Measurements from ENCODE around the gene NMRK1.
A peak's percentile ranks its signal among the peaks of the same experiment; 100 is the strongest.

NMRK1 gene

DNA sequence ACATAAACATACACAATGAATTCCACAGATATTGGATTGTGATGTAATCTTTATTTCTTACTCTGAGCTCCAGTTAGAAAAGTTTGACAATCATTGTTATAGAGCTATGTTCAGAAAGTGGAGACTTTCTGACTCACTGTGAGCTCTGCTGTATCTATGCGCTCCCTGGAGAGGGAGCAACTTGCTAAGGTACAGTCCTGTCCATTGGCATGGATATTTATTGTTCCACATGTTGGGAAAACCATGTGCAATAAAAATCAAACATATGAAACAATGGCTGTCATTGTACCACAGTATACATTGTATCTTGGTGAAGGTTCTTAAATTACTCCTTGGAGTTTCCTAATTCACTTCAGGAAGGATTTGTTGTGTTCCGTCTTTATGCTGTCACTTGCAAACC, 26.8 kb downstream of the NMRK1 start:
- ATAC-seq (no peak), DNase-seq (no peak)
- Mint-ChIP-seq H3K4me3 (no peak overlapping the region), H3K9me3 (no peaks in the 10 kb centered on the region), H3K36me3 (ENCODE audit: low read depth) (peaks cover 7% of the 10 kb centered on the region), H3K27ac (no peak overlapping the region), H3K4me1 (no peaks in the 10 kb centered on the region), H3K27me3 (no peaks in the 10 kb centered on the region)

DNA sequence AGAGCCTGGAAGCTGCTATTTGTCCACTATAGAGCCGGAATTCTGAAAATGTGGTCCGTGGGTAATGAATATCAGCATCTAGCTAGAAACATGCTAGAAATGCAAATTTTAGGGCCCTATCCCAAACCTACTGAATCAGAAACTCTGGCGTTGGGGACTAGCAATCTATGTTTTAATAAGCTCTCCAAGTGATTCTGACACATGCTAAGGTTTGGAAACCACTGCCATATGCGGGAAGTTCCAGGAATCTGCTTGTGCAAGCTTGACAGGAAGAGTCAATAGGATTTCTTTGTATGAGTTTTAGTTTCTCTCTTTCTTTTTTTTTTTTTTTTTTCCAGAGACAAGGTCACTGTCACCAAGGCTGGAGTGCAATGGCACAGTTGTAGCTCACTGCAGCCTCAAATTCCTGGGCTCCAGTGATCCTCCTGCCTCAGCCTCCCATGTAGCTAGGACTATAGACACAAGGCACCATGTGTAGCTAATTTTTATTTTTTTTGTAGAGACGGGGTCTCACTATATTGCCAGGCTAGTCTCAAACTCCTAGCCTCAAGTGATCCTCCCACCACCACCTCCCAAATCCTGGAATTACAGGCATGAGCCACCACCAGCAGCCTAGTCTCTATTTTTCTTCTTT, 33.5 kb downstream of the NMRK1 start:
- Mint-ChIP-seq H3K4me1 (no peaks in the 10 kb centered on the region), H3K27me3 (no peaks in the 10 kb centered on the region), H3K27ac (no peak overlapping the region), H3K4me3 (no peak overlapping the region), H3K9me3 (no peaks in the 10 kb centered on the region), H3K36me3 (ENCODE audit: low read depth) (peaks cover under 1% of the 10 kb centered on the region)
- DNase-seq (no peak), ATAC-seq (no peak)

DNA sequence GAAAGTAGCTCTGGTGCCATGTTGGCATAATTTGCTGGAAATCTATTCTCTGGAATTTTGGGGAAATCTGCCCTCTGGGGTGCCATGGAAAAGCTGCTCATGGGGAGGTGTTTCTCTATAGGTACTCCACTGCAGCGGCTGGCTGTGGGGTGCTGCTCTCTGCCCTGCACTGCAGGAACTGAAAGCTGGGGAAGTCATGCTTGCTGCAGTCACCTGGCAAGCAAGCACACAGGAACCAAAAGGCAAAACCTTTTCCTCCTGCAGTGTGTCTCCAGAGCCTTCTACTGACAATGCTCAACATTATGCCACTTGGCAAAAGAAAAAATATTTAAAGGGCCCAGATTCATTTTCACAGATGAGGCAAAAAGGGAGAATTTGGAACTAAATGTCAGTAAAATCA, 34.1 kb downstream of the NMRK1 start:
- ATAC-seq (no peak), DNase-seq (no peak)
- Mint-ChIP-seq H3K4me1 (no peaks in the 10 kb centered on the region), H3K27me3 (no peaks in the 10 kb centered on the region), H3K9me3 (no peaks in the 10 kb centered on the region), H3K36me3 (ENCODE audit: low read depth) (no peaks in the 10 kb centered on the region), H3K27ac (no peak overlapping the region), H3K4me3 (no peak overlapping the region)

DNA sequence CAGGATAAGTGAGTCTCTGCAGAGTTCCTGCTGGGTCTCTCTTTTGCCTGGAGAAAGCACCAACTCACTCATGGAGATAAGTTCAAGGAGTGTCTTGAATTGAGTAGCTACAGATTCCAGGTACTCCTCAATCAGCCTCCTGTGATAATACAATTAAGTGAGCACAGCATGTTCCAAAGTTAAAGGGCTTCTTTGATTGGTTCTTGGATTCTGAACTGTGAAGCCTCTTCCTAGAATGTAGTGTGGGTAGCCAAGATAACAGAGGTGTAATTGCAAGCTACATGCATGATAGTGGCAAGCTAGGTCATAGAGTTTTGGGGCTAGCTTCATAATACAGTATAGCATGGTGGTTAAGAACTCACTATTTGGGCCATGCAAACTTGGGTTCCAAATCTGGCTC, 36.7 kb downstream of the NMRK1 start:
- Mint-ChIP-seq H3K4me3 (no peak overlapping the region), H3K36me3 (ENCODE audit: low read depth) (no peaks in the 10 kb centered on the region), H3K4me1 (no peaks in the 10 kb centered on the region), H3K27ac (no peak overlapping the region), H3K27me3 (no peaks in the 10 kb centered on the region), H3K9me3 (no peaks in the 10 kb centered on the region)
- ATAC-seq (no peak), DNase-seq (no peak)

DNA sequence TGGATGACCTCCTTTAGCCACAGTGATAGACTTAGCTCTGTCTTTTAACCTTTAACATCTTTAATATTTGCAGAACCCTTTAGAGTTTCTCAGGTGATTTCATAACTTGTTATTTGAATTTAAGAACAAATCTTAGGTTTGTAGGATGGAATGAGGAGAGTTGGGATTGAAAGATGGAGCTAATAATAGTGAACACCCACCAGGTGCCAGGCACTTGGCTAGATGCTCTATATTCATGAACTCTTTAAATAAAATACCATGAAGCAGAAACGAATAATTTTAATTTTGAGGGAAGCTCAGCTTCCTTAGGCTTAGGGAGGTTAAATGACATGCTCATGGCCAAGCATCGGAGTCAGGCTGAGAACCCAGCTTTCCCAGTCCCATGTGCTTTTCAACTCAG, 40.4 kb downstream of the NMRK1 start:
- Mint-ChIP-seq H3K9me3 (no peaks in the 10 kb centered on the region), H3K36me3 (ENCODE audit: low read depth) (no peaks in the 10 kb centered on the region), H3K4me1 (no peaks in the 10 kb centered on the region), H3K27ac (no peak overlapping the region), H3K4me3 (no peak overlapping the region), H3K27me3 (peaks cover 4% of the 10 kb centered on the region)
- no peak for DNase-seq
- no peak for ATAC-seq

DNA sequence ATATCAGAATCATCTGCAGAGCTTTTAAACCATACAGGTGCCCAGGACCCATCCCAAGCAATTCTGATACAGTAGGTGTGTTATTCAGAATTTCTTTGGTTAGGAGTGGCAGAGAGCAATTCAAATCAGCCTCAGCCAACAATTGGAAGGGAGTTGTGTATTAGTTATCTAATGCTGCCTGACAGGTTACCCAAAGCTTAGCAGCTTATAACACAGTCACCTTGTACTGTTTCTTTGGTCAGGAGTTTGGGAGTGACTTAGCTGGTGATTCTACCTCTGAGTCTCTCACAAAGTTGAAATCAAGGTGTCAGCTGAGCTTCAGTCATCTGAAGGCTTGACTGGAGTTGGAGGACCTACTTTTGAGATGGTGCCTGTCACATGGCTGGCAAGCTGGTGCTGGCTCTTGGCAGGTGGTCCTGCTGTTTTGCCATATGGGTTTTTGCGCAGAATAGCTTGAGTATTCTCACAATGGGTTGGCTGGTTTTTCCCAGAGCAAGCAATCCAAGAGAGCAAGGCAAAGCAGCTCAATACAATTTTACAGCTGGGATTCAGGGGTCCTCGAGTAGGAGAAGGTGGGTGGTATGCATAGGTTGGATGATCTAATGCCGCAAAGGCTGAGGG, 41.1 kb downstream of the NMRK1 start:
- no peak for ATAC-seq
- DNase-seq, result no peak
- no peaks in the 10 kb centered on the region for H3K9me3 Mint-ChIP-seq
- H3K36me3 Mint-ChIP-seq (ENCODE audit: low read depth), result no peaks in the 10 kb centered on the region
- H3K4me3 Mint-ChIP-seq, result no peak overlapping the region
- H3K4me1 Mint-ChIP-seq, result no peaks in the 10 kb centered on the region
- H3K27ac Mint-ChIP-seq, result no peak overlapping the region
- peaks cover 4% of the 10 kb centered on the region for H3K27me3 Mint-ChIP-seq

DNA sequence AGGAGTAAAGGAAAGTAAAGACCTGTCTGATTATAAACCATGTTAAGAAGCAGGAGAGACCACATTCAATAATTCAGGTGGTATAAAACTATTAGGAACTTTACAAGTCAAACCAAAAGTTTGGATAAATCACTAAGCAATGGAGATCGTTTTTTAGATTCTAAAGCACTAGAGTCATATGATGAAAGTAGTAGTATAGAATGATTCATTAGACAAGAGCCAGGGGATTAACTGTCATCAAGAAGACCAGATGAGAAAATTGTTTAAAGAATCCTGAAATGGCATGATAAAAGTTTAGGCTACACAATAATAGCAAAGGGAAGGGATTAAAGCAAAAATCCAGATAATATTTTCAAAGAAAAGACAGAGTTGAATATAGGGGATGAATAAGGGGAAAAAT, 46.9 kb downstream of the NMRK1 start:
- Mint-ChIP-seq H3K27me3 (peaks cover 6% of the 10 kb centered on the region), H3K9me3 (no peaks in the 10 kb centered on the region), H3K36me3 (ENCODE audit: low read depth) (no peaks in the 10 kb centered on the region), H3K4me1 (peaks cover 5% of the 10 kb centered on the region), H3K27ac (no peak overlapping the region), H3K4me3 (no peak overlapping the region)
- ATAC-seq (no peak), DNase-seq (no peak)

DNA sequence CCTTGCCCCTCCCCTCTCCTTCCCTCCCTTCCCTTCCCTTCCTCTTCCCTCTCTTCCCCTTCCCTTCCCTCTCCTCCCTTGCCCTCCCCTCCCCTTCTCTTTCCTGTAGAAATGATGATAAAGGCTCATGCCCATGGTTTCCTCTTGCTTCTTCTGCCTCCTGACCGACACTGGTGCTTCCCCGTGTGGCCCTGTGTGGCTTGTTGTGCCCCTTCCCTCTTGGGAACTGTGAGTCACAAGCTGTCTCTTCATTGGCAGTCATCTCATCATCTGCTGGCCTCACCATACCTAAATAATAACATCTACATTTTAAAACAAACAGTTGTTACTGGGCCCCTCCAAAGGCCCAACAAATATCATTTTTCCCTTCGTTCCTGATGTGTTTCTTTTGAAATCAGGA, 48.2 kb downstream of the NMRK1 start:
- Mint-ChIP-seq H3K9me3 (no peaks in the 10 kb centered on the region), H3K4me3 (no peak overlapping the region)

DNA sequence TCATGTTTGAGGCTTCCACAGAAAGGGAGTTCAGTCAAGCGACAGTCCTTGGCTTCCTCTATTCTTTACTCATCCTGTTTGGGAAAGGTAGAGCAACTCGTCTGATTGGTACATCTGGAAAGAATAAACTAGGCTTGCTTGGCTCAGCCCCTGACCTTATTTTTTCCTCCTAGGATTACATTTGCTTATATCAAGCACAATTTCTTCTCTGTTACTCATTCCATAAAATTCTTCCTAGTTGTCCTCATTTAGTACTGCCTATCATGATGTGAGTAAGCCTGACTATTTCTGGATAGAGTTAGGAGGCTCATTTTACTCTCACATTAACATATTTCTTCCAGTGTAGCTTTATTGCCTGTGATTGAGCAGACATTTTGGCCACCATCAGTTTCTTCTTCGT, 48.9 kb downstream of the NMRK1 start:
- ATAC-seq (no peak), DNase-seq (no peak)
- no peaks in the 10 kb centered on the region for H3K36me3 Mint-ChIP-seq (ENCODE audit: low read depth)
- H3K4me1 Mint-ChIP-seq, result peaks cover 5% of the 10 kb centered on the region
- no peak overlapping the region for H3K27ac Mint-ChIP-seq
- H3K9me3 Mint-ChIP-seq, result no peaks in the 10 kb centered on the region
- H3K4me3 Mint-ChIP-seq, result no peak overlapping the region
- H3K27me3 Mint-ChIP-seq, result peaks cover 6% of the 10 kb centered on the region

More for the DNA sequence above, 48.2 kb downstream of the NMRK1 start:
- peaks cover 5% of the 10 kb centered on the region for H3K4me1 Mint-ChIP-seq
- H3K27me3 Mint-ChIP-seq, result peaks cover 6% of the 10 kb centered on the region
- no peak overlapping the region for H3K27ac Mint-ChIP-seq
- peak; percentile 12 for DNase-seq
- no peaks in the 10 kb centered on the region for H3K36me3 Mint-ChIP-seq (ENCODE audit: low read depth)
- peak; percentile 81 for ATAC-seq

DNA sequence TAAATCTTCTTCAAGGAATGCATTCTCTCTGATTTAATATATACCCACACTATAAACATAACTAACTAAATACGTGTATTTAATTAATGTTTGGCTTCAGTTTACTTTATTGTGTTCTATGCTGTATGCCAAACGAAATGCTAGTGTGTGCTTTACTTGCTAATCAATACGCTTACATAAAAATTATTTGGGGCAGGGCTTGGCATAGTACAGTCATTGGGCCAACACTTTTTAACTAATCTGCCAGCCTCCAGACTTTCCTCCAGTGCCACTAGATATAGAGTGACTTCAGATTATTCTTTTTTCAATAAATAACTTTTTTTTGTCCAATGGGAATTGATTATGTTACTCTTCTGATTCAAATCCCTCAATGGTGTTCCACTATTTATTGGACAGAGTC, 51.2 kb downstream of the NMRK1 start:
- no peaks in the 10 kb centered on the region for H3K9me3 Mint-ChIP-seq
- DNase-seq, result no peak
- no peak for ATAC-seq
- H3K36me3 Mint-ChIP-seq (ENCODE audit: low read depth), result no peaks in the 10 kb centered on the region
- peaks cover 3% of the 10 kb centered on the region for H3K27me3 Mint-ChIP-seq
- no peak overlapping the region for H3K4me3 Mint-ChIP-seq
- H3K27ac Mint-ChIP-seq, result no peak overlapping the region
- peaks cover 5% of the 10 kb centered on the region for H3K4me1 Mint-ChIP-seq

DNA sequence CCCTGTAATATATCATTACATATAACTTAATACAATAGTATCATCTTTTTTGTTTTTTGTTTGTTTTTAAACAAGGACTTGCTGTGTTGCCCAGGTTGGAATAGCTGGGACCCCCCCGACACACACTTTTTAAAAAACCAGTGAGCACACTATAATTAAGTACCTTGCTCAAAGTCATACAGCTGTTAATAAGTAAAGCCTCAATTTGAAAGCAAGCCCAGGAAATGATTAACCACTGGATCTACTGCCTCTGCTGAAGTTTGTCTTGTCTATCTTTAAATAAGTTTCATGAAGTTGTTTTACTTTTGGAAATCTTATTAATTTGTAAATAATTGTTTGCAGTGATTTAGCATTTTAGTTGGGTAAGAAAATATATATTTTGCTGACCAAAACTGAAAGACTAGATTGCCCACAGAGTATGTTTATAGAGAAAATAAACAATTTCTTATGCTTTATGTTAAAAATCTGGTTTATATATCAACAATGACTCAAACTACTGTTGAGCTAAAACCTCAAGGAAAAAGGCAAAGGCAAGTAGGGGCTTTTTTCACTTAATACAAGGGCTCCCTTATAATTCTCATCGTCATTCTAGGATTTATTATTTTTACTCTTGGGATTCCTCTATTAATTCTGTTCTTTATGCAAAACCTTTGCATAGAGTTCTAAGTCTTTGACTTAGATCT, 54.0 kb downstream of the NMRK1 start:
- no peak overlapping the region for H3K4me3 Mint-ChIP-seq
- H3K27me3 Mint-ChIP-seq, result peaks cover 3% of the 10 kb centered on the region
- no peaks in the 10 kb centered on the region for H3K4me1 Mint-ChIP-seq
- H3K27ac Mint-ChIP-seq, result no peak overlapping the region
- H3K36me3 Mint-ChIP-seq (ENCODE audit: low read depth), result no peaks in the 10 kb centered on the region
- DNase-seq, result no peak
- no peak for ATAC-seq
- no peaks in the 10 kb centered on the region for H3K9me3 Mint-ChIP-seq

DNA sequence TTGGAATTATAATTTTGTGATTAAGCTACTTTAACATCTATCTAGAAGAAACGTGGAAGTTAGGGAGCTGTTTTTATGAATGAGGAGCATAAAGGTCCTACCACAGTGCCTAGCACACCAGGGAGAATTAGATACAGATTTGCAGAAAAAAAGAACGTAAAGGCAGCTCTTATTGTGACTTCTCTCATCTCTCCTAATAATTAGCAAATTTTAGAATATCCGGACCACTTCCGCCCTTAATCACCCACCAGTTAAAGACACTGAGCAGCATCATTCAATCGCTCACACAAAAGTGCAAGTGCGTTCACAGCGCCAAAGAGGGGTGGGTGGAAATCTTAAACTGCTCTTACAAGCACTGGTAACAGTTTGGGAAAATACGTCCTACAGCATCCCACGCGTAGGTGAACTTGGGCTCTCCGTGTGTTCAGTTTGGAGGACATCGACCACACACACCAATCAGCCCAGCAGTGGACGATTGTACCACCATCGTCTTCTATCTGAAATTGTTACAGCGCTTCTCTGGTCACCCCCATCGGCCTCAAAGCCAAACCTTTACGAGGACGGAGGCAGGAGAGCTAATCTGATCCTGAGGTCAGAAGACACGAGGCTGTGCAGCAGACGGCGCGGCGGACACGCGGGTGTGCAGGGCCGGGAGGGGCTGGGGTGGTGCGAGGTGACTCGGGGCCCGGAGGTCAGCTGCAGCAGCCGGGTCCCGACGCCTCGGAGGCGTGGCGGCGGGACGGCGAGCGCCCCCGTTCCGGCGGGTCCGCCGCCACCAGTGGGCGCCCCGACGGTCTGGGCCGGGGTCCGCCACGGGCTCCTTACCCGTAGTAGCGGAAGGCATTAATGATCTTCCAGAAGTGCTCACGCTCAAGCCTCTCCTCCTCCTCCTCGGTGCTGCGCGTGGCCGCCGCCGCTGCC, 60.5 kb downstream of the NMRK1 start:
- H3K4me1 Mint-ChIP-seq, result peaks cover 48% of the 10 kb centered on the region

DNA sequence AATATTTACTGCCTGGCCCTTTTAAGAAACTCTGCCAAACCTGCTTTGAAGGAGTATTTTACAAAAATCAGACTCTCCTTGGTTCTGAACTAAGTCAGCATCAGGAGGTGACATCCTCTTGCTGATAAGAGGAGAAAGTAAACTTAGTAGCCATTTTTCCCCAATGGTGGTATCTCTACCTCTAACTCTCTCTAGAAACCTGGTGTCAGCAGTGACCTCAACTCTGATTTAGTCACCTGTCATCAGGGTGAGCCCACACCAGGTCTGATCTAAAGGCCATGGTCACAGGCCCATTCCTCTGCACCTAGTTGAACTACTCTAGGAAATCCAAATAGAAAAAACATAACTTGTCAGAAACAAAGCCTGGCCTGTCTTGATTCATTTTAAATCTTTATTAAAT, 64.1 kb downstream of the NMRK1 start:
- Mint-ChIP-seq H3K4me1 (peaks cover 67% of the 10 kb centered on the region), H3K27me3 (peaks cover 2% of the 10 kb centered on the region), H3K36me3 (ENCODE audit: low read depth) (peaks cover 32% of the 10 kb centered on the region), H3K27ac (peak overlapping the region; percentile 27), H3K9me3 (peaks cover 7% of the 10 kb centered on the region), H3K4me3 (no peak overlapping the region)
- ATAC-seq, result no peak
- no peak for DNase-seq

More for the DNA sequence above, 60.5 kb downstream of the NMRK1 start:
- peak overlapping the region; percentile 97 for H3K4me3 Mint-ChIP-seq
- peak; percentile 63 for ATAC-seq
- H3K36me3 Mint-ChIP-seq (ENCODE audit: low read depth), result peaks cover 11% of the 10 kb centered on the region
- DNase-seq, result peak; percentile 66
- peaks cover 2% of the 10 kb centered on the region for H3K27me3 Mint-ChIP-seq
- H3K9me3 Mint-ChIP-seq, result no peaks in the 10 kb centered on the region
- H3K27ac Mint-ChIP-seq, result peak overlapping the region; percentile 99

DNA sequence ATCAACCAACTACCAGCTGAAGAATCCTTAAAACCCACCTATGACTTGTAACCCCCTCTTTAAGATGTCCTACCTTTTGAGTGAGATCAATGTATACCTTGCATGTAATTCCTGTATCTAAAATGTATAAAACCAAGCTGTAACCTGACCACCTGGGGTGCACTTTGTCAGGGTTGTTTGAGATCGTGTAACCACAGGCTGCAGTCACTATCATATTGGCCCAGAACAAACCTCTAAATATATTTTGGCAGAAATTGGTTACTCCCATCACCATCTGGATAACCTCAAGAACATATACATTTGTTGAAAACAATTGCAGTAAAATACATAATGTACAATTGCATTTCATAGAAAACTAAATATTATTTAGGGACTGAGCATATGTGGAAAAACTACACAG, 68.3 kb downstream of the NMRK1 start:
- peaks cover 36% of the 10 kb centered on the region for H3K4me1 Mint-ChIP-seq
- H3K4me3 Mint-ChIP-seq, result no peak overlapping the region
- H3K9me3 Mint-ChIP-seq, result peaks cover 7% of the 10 kb centered on the region
- no peak overlapping the region for H3K27ac Mint-ChIP-seq
- H3K27me3 Mint-ChIP-seq, result no peaks in the 10 kb centered on the region
- ATAC-seq (no peak), DNase-seq (no peak)
- H3K36me3 Mint-ChIP-seq (ENCODE audit: low read depth), result peaks cover 29% of the 10 kb centered on the region
